LNCaP clone FGC (cell line): Measurements from ENCODE around the gene MYMK.

Experiments
- DNase-seq: peaks from one replicate; pipeline ENCODE4 v3.0.0-alpha.2; 2011; ENCODE audit warnings: low read depth
- H3K4me3 ChIP-seq: 2 replicates; pipeline ENCODE4 v1.5.1; 2011; ENCODE audit warnings: mild to moderate bottlenecking, low read depth, low read length, control low read depth
- CTCF ChIP-seq: IDR thresholded peaks from 2 replicates; pipeline ENCODE4 v1.5.1; 2012; ENCODE audit warnings: mild to moderate bottlenecking; ENCODE audit not compliant: control insufficient read depth, insufficient read depth; ENCODE audit errors: extremely low read depth

MYMK gene

GRCh38 chr9:133493845-133494540 is 30.8 kb downstream of the MYMK start:
- DNase-seq, result no peak
- H3K4me3 ChIP-seq, result no peak overlapping the region
- TF ChIP-seq CTCF, result no peak

GRCh38 chr9:133493428-133493827 is 31.3 kb downstream of the MYMK start:
- DNase-seq, result no peak
- TF ChIP-seq CTCF, result no peak
- H3K4me3 ChIP-seq, result no peak overlapping the region

- no peak for DNase-seq
- TF ChIP-seq CTCF, result no peak
- H3K4me3 ChIP-seq, result no peak overlapping the region
Observed at GRCh38 chr9:133492061-133493021, 32.4 kb downstream of the MYMK start.

- no peak for DNase-seq
- no peak for TF ChIP-seq CTCF
- no peak overlapping the region for H3K4me3 ChIP-seq
Observed at GRCh38 chr9:133491656-133491925, 33.2 kb downstream of the MYMK start.

GRCh38 chr9:133490865-133491655 is 33.7 kb downstream of the MYMK start:
- TF ChIP-seq CTCF, result no peak
- no peak for DNase-seq
- no peak overlapping the region for H3K4me3 ChIP-seq

- TF ChIP-seq CTCF, result no peak
- no peak overlapping the region for H3K4me3 ChIP-seq
- DNase-seq, result no peak
Observed at GRCh38 chr9:133490201-133490681, 34.5 kb downstream of the MYMK start.
